GM18861 (cell line): Measurements from ENCODE around the gene NPB.

Experiments
- ATAC-seq: cut with Tn5 transposase; IDR thresholded peaks from one replicate; pipeline ENCODE4 v1.9.1; 2021; ENCODE audit not compliant: unreplicated experiment

NPB gene

DNA sequence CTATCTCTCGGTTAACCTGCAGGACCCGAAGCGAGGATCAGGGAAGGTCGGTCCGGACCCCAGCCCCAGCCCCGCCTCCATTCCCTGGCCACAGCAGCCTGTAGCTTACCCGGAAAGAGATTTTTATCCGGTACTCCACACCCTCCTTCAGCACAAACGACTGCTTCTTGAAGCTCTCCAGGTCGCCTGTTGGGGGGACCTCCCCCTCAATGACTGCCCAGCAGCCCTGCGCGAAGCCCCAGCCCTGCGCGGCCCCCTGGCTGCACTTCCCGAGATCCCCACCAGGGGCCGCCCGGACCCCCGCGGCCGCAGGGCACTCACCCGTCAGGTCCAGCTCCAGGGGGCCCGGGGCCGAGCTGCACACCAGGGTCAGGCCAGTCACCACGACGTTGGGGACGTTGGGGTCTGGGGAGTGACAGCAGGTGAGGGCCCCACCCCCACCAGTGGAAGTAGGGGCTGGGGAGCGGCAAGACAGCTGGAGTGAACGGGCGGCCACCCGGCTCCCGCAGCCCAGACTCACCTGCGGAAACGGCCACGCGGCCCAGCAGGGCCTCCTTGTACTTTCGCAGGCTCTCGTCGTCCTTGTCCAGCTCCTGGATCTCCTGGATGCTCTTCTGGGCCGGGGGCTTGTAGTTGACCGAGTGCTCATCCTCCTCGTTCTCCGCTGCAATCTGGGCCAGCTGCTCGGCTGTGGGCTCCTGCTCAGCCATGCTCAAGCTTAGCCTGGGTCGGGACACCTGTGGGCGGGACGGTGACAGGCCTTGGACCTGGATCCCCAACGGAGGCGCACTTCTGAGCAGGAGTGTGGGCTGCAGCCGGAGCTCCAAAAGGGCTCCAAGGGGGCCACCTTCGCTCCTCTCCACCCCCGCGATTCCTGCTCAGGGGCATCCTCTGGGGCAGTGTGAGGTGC is 32.6 kb upstream of the NPB start:
- no peak for ATAC-seq

- ATAC-seq, result peak; percentile 2
Measured at GRCh38 chr17:81870131-81870980, 31.7 kb upstream of the NPB start.

GRCh38 chr17:81870981-81871386 is 31.1 kb upstream of the NPB start, which contains the start of gene ARHGDIA:
Gene ARHGDIA (minus strand): TSS chr17:81871337. CDS start chr17:81869930, 1,407 bp downstream.
- ATAC-seq, result peak; percentile 5

GRCh38 chr17:81871387-81872230 is 30.4 kb upstream of the NPB start:
- ATAC-seq, result peak; percentile 30

DNA sequence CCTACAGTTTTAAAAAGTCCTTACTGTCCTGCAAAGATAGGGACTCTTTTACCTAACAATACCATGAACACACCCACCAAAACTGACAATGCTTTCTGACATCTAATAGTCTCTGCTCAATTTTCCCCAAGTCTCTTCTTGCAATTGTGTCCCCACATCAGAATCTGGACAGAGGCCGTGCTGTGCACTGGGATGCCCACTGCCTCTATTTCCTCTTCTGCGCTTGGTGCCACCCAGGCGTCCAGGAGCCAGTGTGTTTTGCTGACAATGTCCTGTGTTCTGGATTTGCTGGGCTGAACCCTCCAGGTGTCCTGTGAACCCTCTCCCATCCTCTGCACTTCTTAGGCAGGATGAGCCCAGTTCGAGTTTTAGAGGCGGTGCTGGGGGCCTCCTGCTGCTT is 24.5 kb upstream of the NPB start:
- ATAC-seq, result no peak

GRCh38 chr17:81878294-81878693 is 23.7 kb upstream of the NPB start:
- ATAC-seq, result no peak

- ATAC-seq, result no peak
Measured at GRCh38 chr17:81879121-81879520, 22.9 kb upstream of the NPB start.

DNA sequence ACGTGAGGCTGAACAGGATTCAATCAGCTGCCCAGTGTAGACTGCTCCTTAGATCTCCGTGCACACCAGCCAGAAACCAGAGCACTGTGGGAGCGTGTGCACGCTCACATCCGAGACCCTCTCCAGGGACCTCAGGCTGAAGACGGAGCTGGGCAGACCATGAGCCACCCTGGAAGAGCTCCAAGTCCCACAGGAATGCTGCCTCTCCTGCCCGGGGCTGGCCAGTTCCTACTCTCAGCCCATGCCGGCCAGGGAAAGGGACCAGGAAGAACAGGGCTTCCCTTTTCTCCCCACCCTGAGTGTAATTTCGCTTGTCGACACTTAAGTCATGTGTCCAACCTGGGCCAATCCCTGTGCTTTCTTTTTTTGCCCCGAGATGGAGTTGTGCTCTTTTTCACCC is 17.5 kb upstream of the NPB start:
- ATAC-seq, result no peak

- ATAC-seq, result no peak
Measured at GRCh38 chr17:81884968-81885367, 17.1 kb upstream of the NPB start.

DNA sequence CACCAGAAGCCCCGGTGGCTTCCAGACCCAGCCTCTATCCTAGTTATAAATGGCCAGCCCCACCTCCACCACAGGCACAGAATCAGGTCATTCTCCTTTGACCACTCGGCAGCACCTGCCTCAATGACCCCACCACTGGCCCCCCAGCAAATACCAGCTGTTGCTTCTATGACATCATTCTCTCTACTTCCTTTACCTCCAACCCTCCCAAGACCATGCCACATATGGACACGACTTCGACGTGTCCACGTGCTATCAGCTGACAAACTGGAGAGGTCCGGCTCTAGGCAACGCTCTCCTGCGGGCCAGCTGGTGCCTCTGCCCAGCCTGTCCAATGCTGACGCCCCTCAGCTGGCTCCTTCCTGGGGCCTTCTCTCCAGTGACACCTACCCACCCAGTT is 16.6 kb upstream of the NPB start:
- no peak for ATAC-seq

DNA sequence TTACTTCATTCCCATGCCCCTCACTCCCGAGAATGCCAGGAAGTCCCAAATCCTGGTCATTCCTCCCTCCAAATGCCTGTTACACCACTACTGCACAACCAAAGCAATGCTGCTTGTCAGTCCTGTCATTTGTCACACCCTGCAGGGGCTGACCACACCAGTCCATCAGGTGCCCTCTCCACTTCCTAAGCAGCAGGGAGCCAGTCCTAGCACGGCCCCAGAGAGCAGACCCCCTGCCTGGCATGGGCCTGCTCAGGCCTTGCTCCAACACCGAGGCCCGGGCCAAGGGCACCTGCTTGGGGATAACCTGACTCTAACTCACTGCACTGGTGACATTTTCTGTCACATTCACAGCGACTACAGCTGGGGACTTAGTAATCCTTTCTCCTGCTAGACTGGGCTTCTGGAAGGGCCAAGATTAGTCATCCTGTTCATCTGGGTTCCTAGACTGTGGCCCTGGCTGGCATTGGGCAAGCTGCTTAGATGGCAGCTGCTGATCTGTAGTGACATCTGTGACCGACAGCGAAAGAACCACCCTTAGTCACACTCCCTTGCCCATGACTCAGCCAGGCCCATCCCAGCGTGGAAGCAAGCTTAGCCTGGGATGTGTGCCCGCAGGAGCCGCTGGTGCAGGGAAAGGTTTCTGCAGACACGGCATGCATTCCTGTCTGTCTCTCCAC is 16.0 kb upstream of the NPB start:
- ATAC-seq, result no peak

DNA sequence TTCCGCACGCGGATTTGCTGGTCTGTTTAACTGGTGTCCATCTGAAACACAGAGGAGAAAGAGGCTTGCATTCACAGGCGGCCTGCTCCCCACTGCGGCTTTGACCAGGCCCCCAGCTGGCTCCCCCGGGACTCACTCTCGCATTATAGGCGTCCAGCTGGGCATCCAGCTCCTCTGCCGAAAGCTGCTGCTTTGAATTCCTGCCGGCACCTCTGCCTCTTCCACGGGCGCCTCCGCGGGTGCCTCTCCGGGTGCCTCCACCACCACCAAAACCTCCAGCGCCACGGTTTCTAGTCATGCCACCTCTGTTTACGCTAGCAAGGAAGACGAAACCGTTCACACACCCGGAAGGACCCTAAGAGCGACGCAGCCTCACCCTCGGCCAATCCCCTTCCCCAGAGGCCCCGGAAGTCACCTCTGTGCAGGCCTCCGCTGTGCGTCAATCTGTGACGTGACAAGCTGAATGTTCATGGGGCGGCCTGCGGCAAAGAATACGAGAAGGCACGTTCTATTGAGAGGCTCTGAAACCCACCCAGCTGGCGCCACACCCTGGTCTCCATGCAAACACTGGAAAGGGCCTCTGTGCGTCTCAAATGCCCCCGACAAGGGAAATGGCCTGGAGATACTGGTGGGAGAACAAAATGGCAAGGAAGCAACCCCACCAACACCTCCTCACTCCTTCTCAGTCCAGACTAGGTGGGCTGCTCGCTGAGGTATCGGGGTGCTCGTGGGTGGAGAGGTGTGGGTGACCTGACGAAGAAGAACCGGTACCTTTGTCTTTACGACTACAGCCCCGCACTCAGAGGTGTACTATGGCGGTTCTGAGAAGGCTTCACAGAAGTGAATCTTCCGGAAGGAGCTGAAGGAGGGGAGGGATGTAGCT is 13.7 kb upstream of the NPB start:
- ATAC-seq, result no peak

DNA sequence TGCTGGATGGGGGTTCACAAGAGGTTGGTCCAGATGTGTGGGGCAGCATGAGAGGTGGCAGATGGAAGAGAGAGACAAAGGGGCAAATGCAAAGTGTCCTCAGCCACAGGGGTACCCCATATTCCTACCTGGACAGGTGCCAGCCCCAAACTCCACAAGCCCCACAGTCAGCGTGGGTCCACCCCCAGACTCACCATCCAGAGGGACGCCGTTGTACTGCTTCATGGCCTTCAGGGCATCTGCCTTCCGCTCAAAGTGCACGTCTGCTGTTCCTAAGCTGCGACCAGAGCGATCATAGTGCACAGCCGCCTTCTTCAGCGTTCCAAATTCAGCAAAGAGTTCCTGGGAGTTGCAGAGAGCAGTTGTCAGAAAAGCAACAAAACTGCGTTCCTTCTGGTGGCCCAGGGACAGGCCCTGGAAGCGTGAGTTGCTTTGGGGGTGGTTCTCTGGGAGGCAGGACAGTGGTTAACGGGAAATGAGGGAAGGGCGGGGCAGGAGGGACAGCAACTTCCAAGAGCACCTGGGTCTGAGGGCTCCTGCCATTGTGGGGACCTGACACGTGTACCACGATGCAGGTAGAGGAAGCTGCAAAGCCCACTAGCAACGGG is 12.9 kb upstream of the NPB start:
- no peak for ATAC-seq

GRCh38 chr17:81889602-81890001 is 12.4 kb upstream of the NPB start:
- ATAC-seq, result no peak

DNA sequence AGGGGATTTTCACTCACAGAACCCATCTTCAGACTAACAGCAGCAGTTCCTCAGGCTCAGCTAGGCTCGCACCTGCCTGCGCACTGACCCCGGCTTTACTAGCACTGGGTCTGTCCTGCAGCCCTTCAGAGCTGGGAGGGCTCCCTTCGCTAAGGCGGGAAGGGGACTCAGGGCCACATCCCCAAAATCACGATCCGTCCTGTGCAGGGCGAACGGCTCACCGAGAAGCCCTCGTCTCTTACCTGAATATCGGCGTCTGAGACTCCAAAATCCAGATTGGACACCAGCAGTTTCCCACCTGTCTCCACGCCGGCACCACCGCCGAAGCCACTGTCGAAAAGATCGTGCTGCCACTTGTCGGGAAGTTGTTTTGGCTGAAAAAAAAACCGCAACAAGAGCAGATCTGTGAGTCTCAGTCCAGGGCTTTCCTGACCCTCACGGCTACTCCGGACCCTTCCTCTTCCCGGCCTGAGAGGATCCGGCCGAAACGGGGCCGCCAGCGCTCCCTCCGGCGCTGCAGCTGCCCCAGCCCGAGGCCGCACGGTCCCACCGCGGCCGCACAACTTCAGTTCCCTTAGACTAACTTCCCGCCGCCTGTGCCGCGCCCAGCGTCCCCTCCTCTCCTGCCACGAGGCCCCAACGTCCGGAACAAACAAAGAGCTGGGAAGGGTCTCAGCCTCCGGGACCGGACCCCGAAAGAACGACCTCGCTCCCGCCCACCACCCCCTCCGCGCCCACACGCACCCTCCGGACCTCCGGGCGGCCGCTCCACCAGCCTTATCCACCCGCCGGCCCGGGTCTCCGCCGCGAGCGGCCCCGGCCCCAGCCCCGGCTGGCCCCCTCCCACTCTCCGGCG is 11.4 kb upstream of the NPB start:
- ATAC-seq, result no peak

DNA sequence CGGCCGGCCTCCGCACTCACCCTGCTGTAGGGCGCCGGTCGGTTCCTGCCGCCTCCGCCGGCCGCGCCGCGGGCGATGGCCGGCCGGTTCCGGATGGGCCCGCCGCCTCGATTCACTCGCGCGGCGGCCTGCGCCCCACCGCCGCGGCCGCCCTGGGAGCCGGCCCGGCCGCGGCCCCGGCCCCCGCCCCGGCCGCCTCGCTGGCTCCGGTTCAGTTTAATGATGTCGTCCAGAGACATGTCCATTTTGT is 10.8 kb upstream of the NPB start:
- ATAC-seq, result peak; percentile 25

- ATAC-seq, result no peak
Measured at GRCh38 chr17:81895400-81895799, 6.6 kb upstream of the NPB start.
